ENCODE results near the gene FAM131A. TPM values are rescaled to one million over a fixed set of nuclear protein-coding genes. Genes with fewer than 3 reads are reported as not detected.

Gene FAM131A
- total RNA-seq, 1 experiment from 2014 or later = 10.7 TPM

DNA sequence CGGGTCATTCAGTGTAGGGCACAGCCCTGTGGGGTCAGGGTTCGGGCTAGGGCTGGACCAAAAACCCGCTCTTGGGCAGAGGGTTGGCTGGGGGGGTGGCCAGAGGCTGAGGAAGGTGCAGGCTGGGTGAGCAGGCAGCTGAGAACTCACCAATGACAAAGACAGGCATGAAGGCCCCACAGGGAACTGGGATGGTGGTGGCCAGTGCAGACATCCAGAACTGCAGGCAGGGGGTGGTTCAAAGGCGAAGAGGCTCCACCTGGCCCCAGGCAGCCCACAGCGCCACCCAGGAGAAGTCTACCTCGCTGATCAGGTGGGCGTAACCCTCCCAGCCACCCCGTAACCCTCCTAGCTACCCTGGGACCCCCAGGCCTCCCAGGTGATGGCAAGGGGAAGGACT is 17.4 kb downstream of the FAM131A start:
- no peak for DNase-seq (ENCODE audit: extremely low read depth, low read depth)

DNA sequence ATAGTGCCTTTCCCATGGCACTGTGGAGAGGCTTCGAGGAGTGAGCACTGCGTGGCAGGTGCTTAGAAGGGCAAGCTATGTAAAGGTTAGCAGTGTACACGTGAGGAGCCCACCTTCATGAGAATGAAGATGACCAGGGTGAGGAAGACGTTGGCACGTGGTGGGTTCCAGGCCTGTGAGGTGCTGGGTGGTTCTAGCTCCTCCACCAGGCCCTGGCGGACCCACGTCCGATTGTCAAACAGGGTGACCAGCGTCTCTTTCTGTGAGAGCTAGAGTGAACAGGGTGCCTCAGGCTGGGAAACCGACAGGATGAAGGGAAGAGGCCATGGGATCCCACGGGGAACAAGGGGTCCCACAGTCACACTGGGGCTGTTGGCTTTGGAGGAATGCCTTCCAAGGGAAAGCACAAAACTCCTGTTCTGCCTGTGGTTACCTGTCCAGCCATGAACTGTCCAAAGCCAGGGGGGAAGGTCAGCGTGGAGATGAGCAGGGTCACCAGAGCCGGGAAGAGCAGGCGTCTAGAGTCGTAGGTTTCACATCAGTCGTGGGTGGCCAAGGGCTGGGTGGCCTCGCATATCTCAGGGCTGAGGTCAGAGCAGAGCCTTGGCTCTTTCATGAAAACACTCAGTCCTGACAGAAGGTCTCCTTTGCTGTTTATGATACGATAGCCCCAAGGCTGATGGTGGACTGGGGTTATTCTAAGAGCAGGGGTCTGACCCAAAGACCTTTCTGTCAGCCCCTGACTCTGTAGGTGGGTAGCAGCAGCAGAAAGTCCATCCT is 18.1 kb downstream of the FAM131A start:
- DNase-seq (ENCODE audit: extremely low read depth, low read depth) = no peak

DNA sequence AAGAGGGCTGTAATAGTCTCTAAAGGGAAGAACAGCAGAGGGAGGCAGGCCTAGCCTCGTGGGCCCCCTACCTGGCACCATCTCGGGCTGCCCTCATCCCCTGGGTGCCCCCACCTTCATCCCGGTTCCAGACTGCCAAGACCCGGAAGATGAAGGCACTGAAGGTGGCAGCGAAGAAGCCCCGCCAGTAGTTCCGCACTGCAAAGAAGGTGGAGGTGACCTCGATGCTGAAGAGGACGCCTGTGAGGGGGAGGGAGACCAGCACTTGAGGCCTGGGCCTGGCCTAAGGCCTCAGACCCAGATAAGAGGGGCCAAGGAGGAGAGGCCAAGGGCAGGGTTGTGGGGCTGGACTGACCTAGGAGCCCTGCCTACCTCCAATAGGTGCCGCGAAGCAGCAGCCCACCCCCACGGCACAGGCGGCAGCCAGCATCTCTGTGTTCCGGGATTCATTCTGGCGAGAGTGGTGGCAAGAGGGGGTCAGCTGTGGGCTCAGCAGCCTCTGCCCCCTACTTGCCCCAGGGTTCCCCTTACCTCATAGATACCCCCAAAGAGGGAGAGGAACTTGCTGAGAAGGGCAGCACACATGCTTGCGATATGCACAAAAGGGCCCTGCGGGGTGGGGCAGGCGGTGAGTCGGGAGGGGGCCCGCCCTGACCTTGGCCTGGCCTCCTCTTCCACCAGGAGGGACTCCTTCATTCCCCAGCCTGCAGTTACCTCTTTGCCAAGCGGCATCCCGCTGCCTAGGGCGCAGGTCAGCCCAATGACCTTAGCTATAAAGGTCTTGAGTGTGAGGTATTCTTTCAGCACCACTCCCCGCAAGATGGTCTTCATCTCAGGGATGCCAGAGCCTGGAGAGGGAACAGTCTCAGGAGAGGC is 20.1 kb downstream of the FAM131A start:
- no peak for DNase-seq (ENCODE audit: extremely low read depth, low read depth)

DNA sequence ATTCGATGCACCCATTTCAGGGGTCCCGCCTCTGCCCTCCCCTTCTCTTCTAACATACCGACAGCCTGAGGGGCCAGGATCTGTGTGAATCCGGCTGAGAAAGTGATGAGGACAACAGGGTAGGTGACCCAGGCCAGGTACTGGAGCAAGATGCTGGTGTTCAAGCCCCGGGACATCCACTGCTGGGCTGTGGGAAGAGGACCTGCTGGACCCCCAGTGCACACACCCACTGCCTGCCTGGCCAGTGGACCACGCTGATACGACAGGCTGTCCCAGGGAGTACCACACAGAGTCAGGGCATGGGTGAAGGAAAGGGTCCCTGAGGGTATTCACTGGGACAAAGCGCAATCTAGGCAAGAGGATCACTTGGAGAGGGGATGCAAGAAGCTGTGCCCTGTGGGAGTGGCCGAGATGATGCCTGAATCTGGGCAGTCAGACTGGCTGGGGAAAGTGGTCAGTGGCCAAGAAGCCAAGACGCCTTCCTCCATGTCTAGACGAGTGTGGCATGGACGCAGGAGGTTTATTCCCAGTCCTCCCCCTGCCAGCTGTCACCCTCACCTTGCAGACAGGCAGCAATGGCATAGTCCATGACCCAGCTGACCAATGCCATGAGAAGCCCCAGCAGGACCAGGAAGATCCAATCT is 20.8 kb downstream of the FAM131A start:
- DNase-seq (ENCODE audit: extremely low read depth, low read depth) = no peak

DNA sequence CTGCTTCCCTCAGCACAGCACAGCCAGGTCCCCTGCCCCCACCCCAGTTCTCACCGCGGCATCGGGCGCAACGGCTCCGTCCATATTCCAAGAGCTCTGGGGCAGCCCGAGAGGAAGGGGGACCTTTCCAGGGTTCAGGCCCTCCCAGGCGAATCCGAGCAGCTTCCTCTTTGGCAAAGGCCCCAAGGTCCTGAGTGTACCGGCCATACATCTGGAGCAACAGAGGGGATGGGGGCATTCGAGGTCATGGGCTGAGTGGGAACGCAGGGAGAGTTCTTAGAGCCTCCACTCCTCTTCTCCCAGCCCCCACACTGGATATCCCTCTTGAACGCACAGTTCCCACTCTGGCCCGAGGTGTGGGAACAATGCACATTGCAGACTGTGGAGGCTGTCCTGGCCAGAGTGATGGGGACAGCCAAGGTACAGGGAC is 21.5 kb downstream of the FAM131A start:
- no peak for DNase-seq (ENCODE audit: extremely low read depth, low read depth)

DNA sequence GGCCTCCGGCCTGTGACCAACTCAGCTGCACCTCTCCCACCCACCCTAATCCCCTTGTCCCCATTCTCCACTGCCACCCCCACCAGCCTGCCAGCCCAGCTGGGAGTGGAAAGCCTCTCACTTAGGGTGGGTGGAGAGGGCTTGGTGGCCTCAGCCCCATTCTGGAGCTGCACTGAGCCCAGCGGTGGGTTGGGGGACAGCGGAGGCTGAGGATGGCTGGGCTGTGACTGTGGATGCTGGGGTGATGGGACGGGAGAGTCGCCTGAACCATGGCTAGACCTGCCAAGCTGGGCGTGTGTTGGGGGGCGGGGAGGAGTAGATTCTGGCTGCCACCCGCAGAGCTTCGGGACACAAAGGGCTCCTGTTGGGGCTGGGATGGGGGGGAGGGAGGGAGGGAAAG is 22.2 kb downstream of the FAM131A start:
- no peak for DNase-seq (ENCODE audit: extremely low read depth, low read depth)

DNA sequence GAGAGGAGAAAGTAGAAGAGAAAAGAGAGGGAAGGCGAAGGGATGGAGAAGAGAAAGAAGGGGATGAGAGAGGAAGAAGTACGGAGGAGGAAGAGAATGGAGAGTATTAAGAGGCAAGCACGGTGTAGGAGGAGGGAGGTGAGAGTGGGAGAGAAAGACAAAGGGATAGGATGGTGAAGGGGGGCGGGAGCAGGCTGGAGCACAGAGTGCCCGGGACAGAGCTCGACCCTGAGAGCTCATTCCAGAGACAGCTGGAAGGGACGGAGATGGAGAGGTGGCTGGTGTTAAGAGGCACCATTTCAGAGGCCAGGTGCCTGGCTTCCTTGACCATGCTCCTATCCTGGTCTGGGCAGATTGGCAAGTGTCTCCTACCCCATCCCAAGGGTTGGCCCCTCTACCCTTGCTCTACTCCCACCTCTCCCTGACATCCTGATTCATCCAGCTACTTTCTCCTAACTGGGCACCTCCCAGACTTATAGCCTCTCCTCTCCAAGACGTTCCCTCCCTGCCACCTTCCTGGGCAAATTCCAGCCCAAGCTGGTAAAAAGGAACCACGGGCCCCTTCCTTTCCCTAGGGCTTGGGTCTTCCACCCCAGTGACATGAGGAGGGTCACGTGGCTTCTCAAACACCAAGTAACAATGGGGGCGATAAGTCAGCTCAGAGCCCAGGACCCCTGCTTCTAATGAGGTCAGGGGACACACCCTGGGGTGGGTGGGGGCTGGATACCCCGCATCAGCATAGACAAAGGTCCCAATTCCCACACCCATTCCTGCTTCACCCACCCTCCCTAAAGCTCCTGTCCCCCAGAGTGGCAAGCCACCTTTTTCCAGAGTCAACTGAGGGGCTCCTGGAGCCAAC is 22.9 kb downstream of the FAM131A start:
- no peak for DNase-seq (ENCODE audit: extremely low read depth, low read depth)

DNA sequence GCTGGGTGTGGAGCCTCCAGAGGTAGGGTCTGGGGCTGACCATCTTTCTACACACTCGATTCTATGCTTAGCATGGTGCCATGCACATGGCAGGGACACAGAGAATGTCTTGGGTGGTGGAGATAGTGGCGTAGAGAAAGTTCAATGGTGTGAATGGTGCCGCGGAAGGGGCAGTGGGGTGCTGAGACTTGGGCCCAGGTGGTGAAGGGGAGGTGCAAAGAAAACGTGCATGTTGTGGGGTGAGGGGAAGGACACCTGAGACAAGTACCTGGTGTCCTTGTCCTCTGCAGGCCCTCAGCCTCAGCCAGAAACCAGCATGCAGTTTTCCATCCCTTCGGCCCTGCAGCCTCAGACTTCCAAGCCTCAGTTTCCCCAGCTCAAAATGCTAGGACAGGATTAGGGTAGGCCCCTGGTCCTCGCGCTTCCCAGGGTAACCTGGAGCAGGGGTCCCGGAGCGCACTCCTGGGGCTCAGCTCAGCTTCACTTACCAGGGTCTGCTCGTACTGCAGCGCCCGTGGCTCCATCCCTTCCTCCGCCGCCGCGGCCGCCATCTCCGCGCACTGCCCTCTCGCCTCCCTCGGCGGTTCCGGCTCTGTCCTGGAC is 23.6 kb downstream of the FAM131A start:
- DNase-seq (ENCODE audit: extremely low read depth, low read depth) = no peak

DNA sequence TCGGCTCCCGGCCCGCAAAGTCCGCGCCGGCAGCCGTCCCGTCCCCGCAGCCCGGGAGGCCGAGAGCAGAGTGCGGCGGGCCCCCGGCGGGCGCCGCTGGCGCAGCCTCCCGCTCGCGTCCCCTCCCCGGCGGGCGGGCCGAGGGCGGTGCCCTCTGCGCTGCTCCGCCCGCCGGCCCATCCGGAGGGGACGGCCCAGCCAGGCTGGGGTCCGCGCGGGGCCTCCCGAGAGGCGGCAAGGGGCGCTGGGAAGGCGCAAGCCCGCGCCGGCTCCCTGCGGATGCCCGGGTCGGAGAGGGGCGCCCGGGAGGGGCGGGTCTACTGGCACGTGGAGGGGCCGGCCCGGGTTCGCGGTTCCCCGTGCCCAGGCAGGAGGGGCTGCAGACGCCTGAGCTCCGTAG is 24.1 kb downstream of the FAM131A start, which contains the start of the genes CLCN2 and POLR2H:
Gene CLCN2 (minus strand): TSS at position 74 of the 400 bp plus-strand sequence. CDS start 126 bp downstream, outside the sequence.
Gene POLR2H (plus strand): TSS at position 179 of the 400 bp plus-strand sequence. CDS start 1,783 bp downstream, outside the sequence.
- DNase-seq (ENCODE audit: extremely low read depth, low read depth) = no peak

DNA sequence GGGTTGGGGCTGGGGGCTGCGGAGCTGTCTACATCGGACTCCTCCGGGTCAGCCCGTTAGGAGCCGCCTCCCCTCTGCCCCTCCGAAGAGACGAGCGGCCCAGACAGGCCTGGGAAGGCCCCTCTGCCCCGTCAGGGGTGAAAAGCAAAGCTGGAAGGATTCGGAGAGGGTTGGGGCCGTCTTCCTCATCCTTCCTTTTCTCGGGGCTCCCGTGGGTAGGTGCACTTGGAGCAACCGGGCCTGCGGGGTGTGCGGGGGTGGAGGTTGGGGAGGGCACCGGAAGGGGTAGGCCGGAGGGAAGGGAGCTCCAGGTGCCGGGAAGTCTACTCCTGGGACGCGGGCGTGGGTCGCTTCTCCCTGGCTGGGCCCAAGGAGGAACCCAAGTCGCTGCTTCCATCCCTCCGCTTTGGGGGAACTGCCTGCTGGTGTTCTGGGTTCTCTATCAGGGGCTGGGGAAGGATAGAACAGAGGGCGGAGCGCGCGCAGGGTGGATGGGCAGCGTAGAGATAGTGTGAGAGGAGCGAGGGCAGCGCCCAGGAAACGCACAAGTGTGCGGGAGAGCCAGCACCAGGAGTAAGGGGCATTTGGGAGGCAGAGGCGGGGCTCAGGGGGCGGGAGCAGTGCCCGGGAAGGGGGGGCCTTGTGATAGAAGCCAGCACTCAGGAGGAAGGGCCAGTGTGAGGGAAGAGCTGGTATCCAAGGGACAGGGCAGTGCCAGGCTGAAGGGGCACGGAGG is 24.7 kb downstream of the FAM131A start:
- peak; percentile 56 for DNase-seq (ENCODE audit: extremely low read depth, low read depth)

DNA sequence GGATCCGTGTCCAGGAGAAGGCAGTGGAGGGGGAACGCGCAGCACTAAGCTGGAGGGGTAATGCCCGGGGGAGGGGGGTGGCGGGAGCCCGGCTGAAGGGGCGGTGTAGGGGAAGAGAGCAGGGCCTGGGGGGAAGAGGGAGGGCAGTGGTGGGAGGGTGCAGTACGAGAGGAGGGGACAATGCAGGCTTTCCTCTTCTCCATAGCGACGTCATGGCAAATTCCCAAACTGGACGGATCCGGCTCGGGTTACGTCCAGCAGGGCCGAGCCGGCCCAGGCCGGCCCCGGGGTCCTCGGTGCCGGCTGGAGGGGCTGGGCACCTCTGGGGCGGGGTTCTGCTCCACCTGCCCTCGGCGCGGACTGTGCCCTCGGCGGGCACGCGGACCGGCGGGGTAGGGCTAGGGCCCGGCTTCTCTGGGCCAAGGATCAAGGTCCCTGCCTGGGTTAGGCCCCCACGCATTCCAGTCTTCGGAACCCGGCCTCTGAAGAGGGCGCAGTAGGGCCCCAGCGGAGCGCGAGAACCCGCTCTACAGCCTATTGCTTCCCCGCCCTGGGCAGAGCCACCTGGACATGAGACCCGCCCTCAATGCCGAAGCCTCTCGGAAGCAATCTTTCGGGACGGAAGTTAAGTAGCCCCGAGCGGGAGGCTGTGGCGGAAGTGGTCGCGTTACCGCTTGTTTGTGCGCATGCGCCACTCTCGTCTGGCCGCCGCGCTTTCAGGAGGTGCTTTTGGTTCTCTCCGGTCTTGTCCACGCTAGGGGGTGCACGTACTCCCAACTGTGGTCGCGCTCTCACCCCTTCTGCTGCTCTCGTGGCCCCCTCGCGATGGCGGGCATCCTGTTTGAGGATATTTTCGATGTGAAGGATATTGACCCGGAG is 25.5 kb downstream of the FAM131A start:
- DNase-seq (ENCODE audit: extremely low read depth, low read depth) = peak; percentile 95

DNA sequence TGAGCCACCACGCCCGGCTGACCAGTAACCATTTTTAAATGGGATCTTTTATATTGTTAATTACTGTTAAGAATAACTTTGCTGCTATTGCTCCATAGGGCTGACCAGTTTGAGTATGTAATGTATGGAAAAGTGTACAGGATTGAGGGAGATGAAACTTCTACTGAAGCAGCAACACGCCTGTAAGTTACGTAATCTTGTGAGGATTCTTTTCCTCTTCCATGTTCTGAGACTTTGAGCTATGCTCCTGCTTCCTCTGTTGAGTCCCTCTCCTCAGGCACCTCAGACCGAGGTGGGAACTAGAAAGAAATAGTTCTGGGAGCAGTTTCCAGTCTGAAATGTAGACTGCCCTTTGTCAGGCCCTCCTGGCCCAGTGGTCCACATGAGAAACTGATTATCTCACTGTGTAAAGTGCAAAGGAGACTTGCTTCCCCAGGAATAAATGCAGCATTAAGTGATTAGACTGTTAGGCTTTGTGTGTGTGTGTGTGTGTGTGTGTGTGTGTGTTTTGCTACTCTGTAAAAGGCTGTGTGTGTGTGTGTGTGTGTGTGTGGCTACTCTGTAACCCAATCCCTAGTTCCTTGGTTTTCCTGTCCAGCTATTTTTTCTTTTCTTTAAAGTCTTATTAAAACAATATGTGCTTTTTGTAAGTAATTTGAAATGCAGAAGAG is 29.4 kb downstream of the FAM131A start:
- no peak for DNase-seq (ENCODE audit: extremely low read depth, low read depth)

DNA sequence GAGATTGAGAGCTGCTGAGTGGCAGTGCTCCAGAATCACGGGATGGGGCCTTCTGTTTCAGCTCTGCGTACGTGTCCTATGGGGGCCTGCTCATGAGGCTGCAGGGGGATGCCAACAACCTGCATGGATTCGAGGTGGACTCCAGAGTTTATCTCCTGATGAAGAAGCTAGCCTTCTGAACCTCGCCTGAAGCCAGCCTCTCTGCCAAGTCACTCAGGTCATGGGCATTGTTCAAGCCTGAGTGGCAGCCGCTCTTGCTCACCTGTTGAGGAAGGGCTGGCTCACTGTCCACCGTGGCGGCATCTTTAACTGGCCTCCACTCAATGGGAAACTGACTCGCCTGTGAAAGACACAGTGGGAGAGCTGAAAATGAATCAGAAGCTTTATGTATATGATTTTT is 30.7 kb downstream of the FAM131A start:
- DNase-seq (ENCODE audit: extremely low read depth, low read depth) = no peak

DNA sequence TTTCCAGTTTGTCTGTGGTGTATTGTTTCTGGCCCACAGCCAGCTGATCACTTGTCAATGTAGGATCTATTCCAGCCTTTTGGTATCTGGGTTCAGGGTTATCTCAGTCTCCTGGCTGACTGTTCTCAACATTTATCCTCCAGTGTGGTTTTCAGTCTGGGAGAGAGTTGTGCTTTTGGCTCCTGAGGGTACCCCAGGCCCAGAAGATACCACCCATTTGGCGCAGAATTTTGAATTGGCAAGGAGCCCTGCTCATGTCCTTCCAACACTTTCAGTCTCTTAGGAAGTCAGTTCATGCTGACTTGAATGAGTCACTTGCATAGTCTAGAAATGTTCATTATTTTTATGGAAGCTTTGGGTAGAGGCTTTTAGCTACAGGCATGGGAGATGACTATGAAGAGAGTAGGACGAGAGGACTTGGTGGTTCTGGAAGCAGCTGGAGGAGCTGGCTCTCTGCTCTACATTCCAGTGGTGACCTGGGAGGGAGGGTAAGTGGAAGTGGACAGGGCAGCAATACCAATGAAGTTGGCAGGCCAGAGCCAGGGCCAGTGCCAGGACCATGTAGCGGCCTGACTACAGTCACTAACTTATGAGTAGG is 31.3 kb downstream of the FAM131A start:
- DNase-seq (ENCODE audit: extremely low read depth, low read depth) = no peak

DNA sequence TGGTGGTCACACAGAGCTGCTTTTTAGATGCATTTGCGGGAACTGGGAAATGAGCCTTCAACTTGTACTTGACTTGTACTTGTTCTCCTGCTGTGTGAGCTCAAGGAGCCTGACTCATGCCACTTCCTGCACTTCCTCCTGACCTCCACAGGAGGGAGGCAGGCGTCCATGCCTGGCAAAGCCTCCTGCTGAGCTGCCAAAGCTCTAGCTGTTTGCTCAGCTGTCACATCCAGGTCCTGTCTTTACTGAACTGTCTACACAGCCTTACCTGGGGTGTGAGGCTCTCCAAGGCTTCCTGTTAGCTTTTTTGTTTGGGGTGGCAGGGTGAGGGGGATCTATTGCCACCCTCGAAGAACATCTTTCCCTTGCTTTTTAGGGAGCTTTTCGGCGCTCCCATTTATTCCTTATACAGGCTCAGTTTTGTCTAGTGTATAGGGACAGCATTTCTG is 34.2 kb downstream of the FAM131A start:
- peak; percentile 74 for DNase-seq (ENCODE audit: extremely low read depth, low read depth)

DNA sequence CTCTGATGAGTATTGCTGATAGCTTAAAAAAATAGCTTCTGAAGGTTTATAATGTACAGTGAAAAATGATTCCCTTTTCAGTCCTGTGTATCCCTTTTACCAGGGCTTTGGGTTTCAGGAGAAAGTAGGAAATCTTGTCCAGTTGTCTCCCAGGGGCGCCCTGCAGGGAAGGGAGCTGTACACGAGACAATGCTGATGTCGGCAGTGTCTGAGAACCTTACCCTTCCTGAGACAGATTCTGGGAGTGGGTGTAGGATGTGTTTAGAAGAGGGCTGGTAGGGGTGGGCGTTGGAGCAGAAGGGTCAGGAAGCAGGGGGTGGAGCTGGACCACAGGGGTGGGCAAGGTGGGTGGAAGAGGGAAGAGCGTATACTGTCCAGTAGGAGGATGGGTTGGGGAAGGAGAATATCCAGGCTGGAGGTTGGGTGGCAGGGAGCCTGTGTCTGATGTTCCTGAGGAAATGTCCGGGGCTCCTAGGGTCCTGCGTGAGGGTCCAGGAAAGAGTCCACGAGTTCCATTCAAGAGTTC is 35.0 kb downstream of the FAM131A start:
- DNase-seq (ENCODE audit: extremely low read depth, low read depth) = no peak

DNA sequence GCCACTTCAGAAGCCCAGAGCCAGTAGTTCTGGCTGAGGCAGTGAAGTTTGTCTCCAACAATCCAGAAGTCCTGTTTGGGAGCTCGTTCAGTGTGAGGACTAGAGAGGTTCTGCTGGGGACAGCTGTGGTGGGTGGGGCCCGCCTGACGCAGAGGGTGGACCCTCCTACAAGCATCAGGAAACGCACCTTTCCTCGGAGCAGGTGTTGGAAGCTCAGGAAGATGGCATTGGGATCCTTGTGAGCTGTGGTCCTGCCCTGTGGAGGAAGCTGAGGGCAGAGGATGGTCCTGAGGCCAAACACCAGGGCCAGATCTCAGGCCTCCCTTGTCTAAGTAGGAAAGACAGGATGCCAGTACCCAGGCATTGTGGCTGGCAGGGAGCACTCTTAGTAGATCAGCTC is 35.5 kb downstream of the FAM131A start:
- no peak for DNase-seq (ENCODE audit: extremely low read depth, low read depth)

Data from NCI-H460 (cell line).